Endothelial cell of umbilical vein (primary cell): ENCODE measurements around the gene EIF4A3. TPM values are rescaled to one million over a fixed set of nuclear protein-coding genes. Genes with fewer than 3 reads are reported as not detected.

Experiments
- BruUV-seq: library from RNA; stranded (reverse); fragments of 400-500 nt; replicated peaks from 2 replicates; lab custom pipeline; 2021; lab: Mats Ljungman, UMichigan
- CTCF ChIA-PET: fragments of 300-600, 350-600 bp; sonication (Branson Sonifier 250); formaldehyde crosslinking; loops from one replicate; lab custom pipeline; 2021; ENCODE audit warnings: antibody characterized with exemption, inconsistent platforms; lab: Charles Lee
- POLR2A ChIA-PET: fragments of 300-600, 350-600 bp; sonication (Branson Sonifier 250); formaldehyde crosslinking; loops from one replicate; lab custom pipeline; 2021; ENCODE audit warnings: antibody characterized with exemption, inconsistent platforms; lab: Charles Lee
- DNase-seq: peaks from one replicate; pipeline ENCODE4 v3.0.0-alpha.2; 2011; ENCODE audit warnings: low read depth, low spot score
- FAIRE-seq: peaks from 2 replicates; lab custom pipeline; 2011; peaks lifted over from hg19 to GRCh38; lab: Jason Lieb, UNC
- H2AFZ ChIP-seq: 2 replicates; pipeline ENCODE4 v1.6.0; 2012; ENCODE audit warnings: low read depth, low read length, control low read depth, inconsistent platforms
- H3K27ac ChIP-seq: 2 replicates; pipeline ENCODE4 v1.5.1; 2011; ENCODE audit warnings: low read depth, mild to moderate bottlenecking, control low read depth, low read length, moderate library complexity; ENCODE audit not compliant: insufficient read depth
- H3K27me3 ChIP-seq, 2 experiments: 2 replicates each; pipeline versions ENCODE4 v1.6.0 to v1.6.1; 2011; ENCODE audit warnings: low read length in 2 of 2, mixed read lengths in 1 of 2; ENCODE audit not compliant: control insufficient read depth in 2 of 2, insufficient read depth in 2 of 2
- H3K36me3 ChIP-seq, 2 experiments: 2 replicates in 1 of 2; 3 replicates in 1 of 2; pipeline ENCODE4 v1.5.1; 2011; ENCODE audit warnings: low read length in 2 of 2, mild to moderate bottlenecking in 1 of 2, moderate library complexity in 1 of 2; ENCODE audit not compliant: control insufficient read depth in 2 of 2, insufficient read depth in 2 of 2; ENCODE audit errors: extremely low read depth in 1 of 2
- H3K4me1 ChIP-seq: 3 replicates; pipeline ENCODE4 v1.5.1; 2011; ENCODE audit warnings: mild to moderate bottlenecking, low read length; ENCODE audit not compliant: control insufficient read depth, insufficient read depth; ENCODE audit errors: extremely low read depth
- H3K4me2 ChIP-seq: 2 replicates; pipeline ENCODE4 v1.6.1; 2011; ENCODE audit warnings: low read length, control low read depth, mixed read lengths; ENCODE audit not compliant: insufficient read depth
- H3K4me3 ChIP-seq, 3 experiments: fragments of 200-600 bp in 1 of 3; sonication (generic), shearing (Covaris generic) in 1 of 3; replicated peaks in 1 of 3; 2 replicates each; pipeline ENCODE4 v1.5.1; 2011 to 2016; ENCODE audit warnings: control low read depth in 3 of 3, low read length in 3 of 3, mild to moderate bottlenecking in 2 of 3, inconsistent platforms in 1 of 3, low read depth in 1 of 3, moderate library complexity in 1 of 3; ENCODE audit not compliant: insufficient read depth in 1 of 3
- H3K79me2 ChIP-seq: 2 replicates; pipeline ENCODE4 v1.6.0; 2012; ENCODE audit warnings: low read length, inconsistent platforms; ENCODE audit not compliant: control insufficient read depth, insufficient read depth
- H3K9ac ChIP-seq: replicated peaks from 2 replicates; pipeline ENCODE3; 2011; ENCODE audit warnings: low read length, control low read depth; ENCODE audit not compliant: insufficient read depth; ENCODE audit errors: extremely low read depth
- H3K9me1 ChIP-seq: replicated peaks from 3 replicates; pipeline ENCODE4 v1.6.0; 2011; ENCODE audit warnings: mild to moderate bottlenecking, low read length; ENCODE audit not compliant: control insufficient read depth, insufficient read depth; ENCODE audit errors: extremely low read depth
- H3K9me3 ChIP-seq: replicated peaks from 2 replicates; pipeline ENCODE4 v1.5.1; 2012; ENCODE audit warnings: low read length, inconsistent platforms; ENCODE audit not compliant: control insufficient read depth, insufficient read depth
- H4K20me1 ChIP-seq: replicated peaks from 2 replicates; pipeline ENCODE3; 2011; ENCODE audit warnings: mild to moderate bottlenecking, low read length; ENCODE audit not compliant: control insufficient read depth, insufficient read depth; ENCODE audit errors: extremely low read depth
- EZH2 ChIP-seq: IDR thresholded peaks from 2 replicates; pipeline ENCODE4 v1.6.1; 2012; ENCODE audit warnings: borderline replicate concordance, low read depth, mild to moderate bottlenecking, moderate library complexity, low read length, inconsistent platforms; ENCODE audit not compliant: severe bottlenecking
- FOS ChIP-seq: IDR thresholded peaks from 2 replicates; pipeline ENCODE4 v1.6.1; 2011; ENCODE audit warnings: mild to moderate bottlenecking, low read length, moderate library complexity, borderline replicate concordance; ENCODE audit not compliant: insufficient read depth
- GATA2 ChIP-seq: IDR thresholded peaks from 2 replicates; pipeline ENCODE4 v1.7.0; 2011; ENCODE audit warnings: low read depth, mild to moderate bottlenecking, moderate library complexity, mixed read lengths, low read length; ENCODE audit not compliant: insufficient read length, insufficient read depth
- JUN ChIP-seq: IDR thresholded peaks from 2 replicates; pipeline ENCODE4 v1.6.1; 2011; ENCODE audit warnings: borderline replicate concordance, low read depth; ENCODE audit not compliant: insufficient read length, insufficient read depth
- POLR2A ChIP-seq: IDR thresholded peaks from 2 replicates; pipeline ENCODE4 v1.6.1; 2012; ENCODE audit warnings: low read depth, mild to moderate bottlenecking, control low read depth, low read length
- POLR2AphosphoS5 ChIP-seq: IDR thresholded peaks from 2 replicates; pipeline ENCODE4 v1.6.1; 2012; ENCODE audit warnings: low read depth, mild to moderate bottlenecking, control low read depth, low read length, moderate library complexity; ENCODE audit not compliant: insufficient read depth
- dilution Hi-C: fragments of 300-500 bp; cut with MboI; formaldehyde crosslinking; loops from one replicate; pipeline ENCODE4 v1.15.0; 2019; ENCODE audit warnings: low sequenced_read_pairs; ENCODE audit not compliant: extremely low pct_ligation_motif_present
- intact Hi-C: fragments of 100-400 bp; cut with micrococcal nuclease; formaldehyde crosslinking; loops from one replicate; pipeline ENCODE4 v1.10.0; 2022
- polyA plus RNA-seq, 4 experiments: library from polyadenylated mRNA; depleted of rRNA in 3 of 4; stranded (reverse) in 3 of 4; unstranded in 1 of 4; fragments of >200 nt; gene quantifications; 2 replicates each; pipeline versions ENCODE4 v1.2.1 to v1.2.3, GENCODE V29; 2011 to 2012; ENCODE audit warnings: missing spikeins in 1 of 4
- total RNA-seq: library from RNA; stranded (reverse); gene quantifications from 2 replicates; pipeline ENCODE4 v1.2.3, GENCODE V29; 2021
- TF ChIP-seq, protein P1 (sequence below): IDR thresholded peaks from 2 replicates; pipeline ENCODE4 v1.6.1; 2011; ENCODE audit not compliant: insufficient read depth, insufficient read length
- TF ChIP-seq, protein P2 (sequence below), 2 donors: IDR thresholded peaks; 1 replicate in 1 of 2; 2 replicates in 1 of 2; pipeline ENCODE4 v1.5.1; 2011; ENCODE audit warnings: low read length in 2 of 2, mild to moderate bottlenecking in 2 of 2, moderate library complexity in 2 of 2, control low read depth in 1 of 2, inconsistent platforms in 1 of 2, low read depth in 1 of 2; ENCODE audit not compliant: insufficient read depth in 1 of 2; ENCODE audit errors: extremely low read depth in 1 of 2

Gene EIF4A3
- total and polyA plus RNA-seq, 2 donors (not counting 3 experiments of a cell fraction or from before 2014, with no cell fraction given), result 90.4 to 94.5 TPM

DNA sequence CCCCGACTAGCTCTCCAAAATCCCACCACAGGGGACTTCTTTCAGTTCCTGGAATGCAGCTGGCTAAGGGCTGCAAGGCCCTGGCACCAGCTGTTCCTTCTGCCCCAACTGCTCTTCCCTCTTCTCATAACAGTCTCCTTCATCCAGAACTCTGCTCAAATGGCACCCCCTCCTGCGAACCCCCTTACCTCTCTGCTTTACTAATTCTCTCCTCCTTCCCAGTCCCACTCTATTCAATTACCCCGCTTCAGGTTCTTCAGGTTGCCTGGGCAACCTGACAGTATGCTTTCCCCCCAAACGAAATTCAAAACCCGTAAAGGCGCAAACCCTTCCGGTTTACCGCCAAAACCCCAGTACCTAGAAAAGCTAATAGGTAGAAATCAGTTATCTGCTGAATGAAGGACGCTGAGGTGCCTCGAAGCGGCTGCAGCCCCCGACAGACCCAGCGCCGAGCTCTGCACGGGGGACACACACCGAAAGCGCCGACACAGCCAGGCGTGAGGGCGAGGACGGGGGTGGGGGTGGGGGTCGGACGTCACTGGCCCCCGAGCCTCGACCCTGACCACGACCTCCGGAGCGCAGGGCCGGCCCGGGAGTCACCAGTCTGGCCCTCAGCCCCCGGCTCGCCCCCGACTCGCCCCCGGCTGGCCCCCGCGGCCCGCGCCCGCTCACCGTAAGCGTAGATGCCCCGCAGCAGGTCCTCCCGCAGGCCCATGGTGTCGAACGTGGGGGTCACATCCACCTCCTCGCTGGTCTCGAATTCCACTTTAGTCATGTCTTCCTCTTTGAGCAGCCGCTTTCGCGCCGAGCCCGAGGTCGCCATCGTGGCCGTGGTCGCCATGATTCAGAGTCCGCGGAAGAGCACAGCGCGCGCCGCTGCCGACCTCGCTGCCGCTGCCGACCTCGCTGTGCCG lies 550 bp downstream of the EIF4A3 start:
- TF ChIP-seq EZH2, result no peak
- TF ChIP-seq, protein P1, sequence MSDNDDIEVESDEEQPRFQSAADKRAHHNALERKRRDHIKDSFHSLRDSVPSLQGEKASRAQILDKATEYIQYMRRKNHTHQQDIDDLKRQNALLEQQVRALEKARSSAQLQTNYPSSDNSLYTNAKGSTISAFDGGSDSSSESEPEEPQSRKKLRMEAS, result no peak
- no peak for TF ChIP-seq POLR2AphosphoS5
- no peak for TF ChIP-seq GATA2
- TF ChIP-seq POLR2A, result no peak
- TF ChIP-seq, protein P2, sequence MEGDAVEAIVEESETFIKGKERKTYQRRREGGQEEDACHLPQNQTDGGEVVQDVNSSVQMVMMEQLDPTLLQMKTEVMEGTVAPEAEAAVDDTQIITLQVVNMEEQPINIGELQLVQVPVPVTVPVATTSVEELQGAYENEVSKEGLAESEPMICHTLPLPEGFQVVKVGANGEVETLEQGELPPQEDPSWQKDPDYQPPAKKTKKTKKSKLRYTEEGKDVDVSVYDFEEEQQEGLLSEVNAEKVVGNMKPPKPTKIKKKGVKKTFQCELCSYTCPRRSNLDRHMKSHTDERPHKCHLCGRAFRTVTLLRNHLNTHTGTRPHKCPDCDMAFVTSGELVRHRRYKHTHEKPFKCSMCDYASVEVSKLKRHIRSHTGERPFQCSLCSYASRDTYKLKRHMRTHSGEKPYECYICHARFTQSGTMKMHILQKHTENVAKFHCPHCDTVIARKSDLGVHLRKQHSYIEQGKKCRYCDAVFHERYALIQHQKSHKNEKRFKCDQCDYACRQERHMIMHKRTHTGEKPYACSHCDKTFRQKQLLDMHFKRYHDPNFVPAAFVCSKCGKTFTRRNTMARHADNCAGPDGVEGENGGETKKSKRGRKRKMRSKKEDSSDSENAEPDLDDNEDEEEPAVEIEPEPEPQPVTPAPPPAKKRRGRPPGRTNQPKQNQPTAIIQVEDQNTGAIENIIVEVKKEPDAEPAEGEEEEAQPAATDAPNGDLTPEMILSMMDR (IDR thresholded peaks at IDR 0.05; ENCODE audit: extremely low read depth in 1 of 2, insufficient read depth in 1 of 2, low read depth in 1 of 2, low read length in 2 of 2), result no peak
- no peak for TF ChIP-seq JUN
- no peak for TF ChIP-seq FOS
- dilution Hi-C loops, result no loop called here

More for the DNA sequence above, 550 bp downstream of the EIF4A3 start:
- Histone ChIP-seq H3K4me1 (peaks cover 17% of the 10 kb centered on the region), H2AFZ (peak overlapping the region; percentile 10), H3K4me2 (peak overlapping the region; percentile 86), H3K27me3 (no peaks in the 10 kb centered on the region), H3K27ac (peak overlapping the region; percentile 8), H3K36me3 (peaks cover 4 to 12% of the 10 kb centered on the region in 2 experiments), H3K79me2 (peaks cover 42% of the 10 kb centered on the region), H3K9ac (peak overlapping the region; percentile 61), H3K4me3 (peak overlapping the region; percentile 61 to 76 (median 68)), H3K9me3 (no peaks in the 10 kb centered on the region), H4K20me1 (peaks cover 2% of the 10 kb centered on the region), H3K9me1 (no peaks in the 10 kb centered on the region)
- BruUV-seq, result no TSS peak
- intact Hi-C loops, result loop anchor here (1.0 to 5.0 kb wide), 5 partner anchors 32 to 116 kb away; partner anchors contain the start of genes CCDC40 and RNF213
- CTCF ChIA-PET, result interaction anchor here (0.9 to 1.5 kb wide), 7 partner anchors 22 to 140 kb away, joined by 3 to 7 read pairs (median 4); partner anchors contain the start of gene GAA
- FAIRE-seq (peak; percentile 59), DNase-seq (peak; percentile 27)
- POLR2A ChIA-PET, result interaction anchor here (0.6 to 1.6 kb wide), 5 partner anchors 10 to 249 kb away, joined by 3 to 7 read pairs (median 4); partner anchors contain the start of gene GAA
